SK-N-SH treated with all-trans-retinoic acid at 6 μM for 48 hours (cell line): ENCODE measurements around the gene SSTR1.

Experiments used
- ARNTL ChIP-seq: fragments of 450-650 bp; formaldehyde crosslinking; IDR thresholded peaks from 2 replicates; pipeline ENCODE4 v1.5.0; 2020; ENCODE audit warnings: low read depth, mild to moderate bottlenecking, moderate library complexity, borderline replicate concordance
- ISL1 ChIP-seq: fragments of 250-450 bp; sonication (Bioruptor Pico); IDR thresholded peaks from 2 replicates; pipeline ENCODE4 v2.1.2; 2022; ENCODE audit warnings: mild to moderate bottlenecking, moderate library complexity
- OSR1 ChIP-seq: fragments of 250-450 bp; sonication (Bioruptor Pico); IDR thresholded peaks from 2 replicates; pipeline ENCODE4 v1.8.0; 2022; ENCODE audit warnings: moderate library complexity, mild to moderate bottlenecking, inconsistent platforms
- PPARA ChIP-seq: fragments of 250-450 bp; sonication (Bioruptor Pico); IDR thresholded peaks from 2 replicates; pipeline ENCODE4 v1.5.0; 2020; ENCODE audit warnings: mild to moderate bottlenecking, borderline replicate concordance
- RARB ChIP-seq: fragments of 250-450 bp; sonication (Bioruptor Pico); IDR thresholded peaks from 2 replicates; pipeline ENCODE4 v1.8.0; 2021; ENCODE audit warnings: mild to moderate bottlenecking, moderate library complexity
- ZFP30 ChIP-seq: fragments of 450-650 bp; formaldehyde crosslinking; IDR thresholded peaks from 2 replicates; pipeline ENCODE4 v1.5.0; 2022; ENCODE audit warnings: mild to moderate bottlenecking, moderate library complexity
- ZNF8 ChIP-seq: fragments of 450-650 bp; formaldehyde crosslinking; IDR thresholded peaks from 2 replicates; pipeline ENCODE4 v1.5.0; 2020; ENCODE audit warnings: mild to moderate bottlenecking, moderate library complexity
- TF ChIP-seq, protein P1 (sequence below): fragments of 250-450 bp; sonication (Bioruptor Pico); IDR thresholded peaks from 2 replicates; pipeline ENCODE4 v1.8.0; 2021; ENCODE audit warnings: low read depth, mild to moderate bottlenecking, moderate library complexity, borderline replicate concordance
- TF ChIP-seq, protein P2 (sequence below): fragments of 250-450 bp; sonication (Bioruptor Pico); IDR thresholded peaks from 2 replicates; pipeline ENCODE4 v1.8.0; 2020; ENCODE audit warnings: mild to moderate bottlenecking, moderate library complexity, borderline replicate concordance

DNA sequence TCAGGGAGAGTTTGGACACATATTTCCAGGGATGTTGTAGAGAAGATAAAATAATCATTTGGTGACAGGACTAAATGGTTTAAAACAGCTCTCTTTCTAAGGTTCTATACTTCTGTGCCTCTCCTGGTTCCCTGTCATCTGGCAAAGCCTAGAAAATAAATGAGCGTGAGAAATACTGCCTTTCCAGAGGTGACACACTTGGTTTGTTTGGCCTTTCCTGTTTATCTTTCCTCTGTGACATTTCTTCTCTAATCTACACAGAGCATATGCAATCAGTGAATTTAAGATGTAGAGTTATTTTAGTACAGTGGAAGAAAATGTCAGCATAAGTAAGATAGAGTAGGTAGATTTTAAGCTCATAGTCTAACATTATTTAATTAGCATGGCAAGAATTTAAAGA lies 22.0 kb upstream of the SSTR1 start:
- TF ChIP-seq OSR1 (CRISPR knock-in tag) = no peak
- no peak for TF ChIP-seq RARB (CRISPR knock-in tag)
- TF ChIP-seq, protein P1, sequence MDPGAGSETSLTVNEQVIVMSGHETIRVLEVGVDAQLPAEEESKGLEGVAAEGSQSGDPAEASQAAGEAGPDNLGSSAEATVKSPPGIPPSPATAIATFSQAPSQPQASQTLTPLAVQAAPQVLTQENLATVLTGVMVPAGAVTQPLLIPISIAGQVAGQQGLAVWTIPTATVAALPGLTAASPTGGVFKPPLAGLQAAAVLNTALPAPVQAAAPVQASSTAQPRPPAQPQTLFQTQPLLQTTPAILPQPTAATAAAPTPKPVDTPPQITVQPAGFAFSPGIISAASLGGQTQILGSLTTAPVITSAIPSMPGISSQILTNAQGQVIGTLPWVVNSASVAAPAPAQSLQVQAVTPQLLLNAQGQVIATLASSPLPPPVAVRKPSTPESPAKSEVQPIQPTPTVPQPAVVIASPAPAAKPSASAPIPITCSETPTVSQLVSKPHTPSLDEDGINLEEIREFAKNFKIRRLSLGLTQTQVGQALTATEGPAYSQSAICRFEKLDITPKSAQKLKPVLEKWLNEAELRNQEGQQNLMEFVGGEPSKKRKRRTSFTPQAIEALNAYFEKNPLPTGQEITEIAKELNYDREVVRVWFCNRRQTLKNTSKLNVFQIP (CRISPR knock-in tag) = no peak
- TF ChIP-seq ZNF8 (CRISPR knock-in tag) = no peak
- no peak for TF ChIP-seq PPARA (CRISPR knock-in tag)
- no peak for TF ChIP-seq ISL1
- TF ChIP-seq ARNTL (CRISPR knock-in tag) = no peak
- TF ChIP-seq, protein P2, sequence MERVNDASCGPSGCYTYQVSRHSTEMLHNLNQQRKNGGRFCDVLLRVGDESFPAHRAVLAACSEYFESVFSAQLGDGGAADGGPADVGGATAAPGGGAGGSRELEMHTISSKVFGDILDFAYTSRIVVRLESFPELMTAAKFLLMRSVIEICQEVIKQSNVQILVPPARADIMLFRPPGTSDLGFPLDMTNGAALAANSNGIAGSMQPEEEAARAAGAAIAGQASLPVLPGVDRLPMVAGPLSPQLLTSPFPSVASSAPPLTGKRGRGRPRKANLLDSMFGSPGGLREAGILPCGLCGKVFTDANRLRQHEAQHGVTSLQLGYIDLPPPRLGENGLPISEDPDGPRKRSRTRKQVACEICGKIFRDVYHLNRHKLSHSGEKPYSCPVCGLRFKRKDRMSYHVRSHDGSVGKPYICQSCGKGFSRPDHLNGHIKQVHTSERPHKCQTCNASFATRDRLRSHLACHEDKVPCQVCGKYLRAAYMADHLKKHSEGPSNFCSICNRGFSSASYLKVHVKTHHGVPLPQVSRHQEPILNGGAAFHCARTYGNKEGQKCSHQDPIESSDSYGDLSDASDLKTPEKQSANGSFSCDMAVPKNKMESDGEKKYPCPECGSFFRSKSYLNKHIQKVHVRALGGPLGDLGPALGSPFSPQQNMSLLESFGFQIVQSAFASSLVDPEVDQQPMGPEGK (CRISPR knock-in tag) = no peak
- TF ChIP-seq ZFP30 (CRISPR knock-in tag) = no peak
